ENCODE results near the gene NLRP1. TPM values are rescaled to one million over a fixed set of nuclear protein-coding genes. Genes with fewer than 3 reads are reported as not detected.

Gene NLRP1
- total RNA-seq, 1 donor from 2014 or later, result 22.2 TPM

GRCh38 chr17:5557485-5557884 is 26.8 kb downstream of the NLRP1 start:
- DNase-seq (ENCODE audit: low read depth, low spot score), result no peak

DNA sequence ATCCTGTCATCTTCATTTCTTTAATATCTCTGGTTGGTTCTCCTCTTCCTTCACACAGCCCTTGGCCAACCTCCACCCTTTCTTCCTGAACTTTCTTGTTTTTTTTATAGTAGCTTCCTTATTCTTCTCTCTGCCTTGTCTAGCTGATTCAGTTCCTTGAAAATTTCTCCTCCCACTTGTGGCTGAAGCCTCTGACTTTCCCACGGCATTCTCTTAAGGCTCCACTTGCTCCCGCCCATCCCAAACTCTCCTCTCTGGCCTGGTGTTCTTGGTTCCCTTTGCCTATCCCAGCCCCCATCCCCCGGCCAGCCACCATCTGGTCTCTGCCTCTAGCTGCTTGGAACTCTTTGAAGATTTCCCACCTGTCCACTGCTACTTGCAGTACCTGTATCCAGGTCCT is 29.1 kb downstream of the NLRP1 start:
- no peak for DNase-seq (ENCODE audit: low read depth, low spot score)

DNA sequence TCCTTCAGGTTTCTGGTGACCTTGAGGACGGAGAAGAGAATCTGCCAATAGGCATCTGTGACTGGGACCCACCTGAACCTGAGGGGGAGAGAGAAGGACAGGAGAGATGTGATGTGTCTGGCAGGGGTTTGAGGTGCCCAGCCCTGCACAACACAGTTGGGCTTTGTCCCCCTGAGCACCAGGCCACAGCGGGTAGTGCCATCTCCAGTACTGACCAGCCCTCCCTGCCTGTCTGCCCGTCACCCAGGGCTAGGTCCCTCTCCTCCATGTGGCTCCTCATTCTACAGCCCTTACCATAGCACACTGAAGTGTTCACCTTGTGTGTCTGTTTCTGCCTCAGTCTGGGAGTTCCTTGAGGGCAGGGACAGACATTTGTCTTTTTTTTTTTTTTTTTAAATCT is 30.8 kb downstream of the NLRP1 start:
- DNase-seq (ENCODE audit: low read depth, low spot score), result no peak

- DNase-seq (ENCODE audit: low read depth, low spot score), result no peak
Observed at GRCh38 chr17:5552841-5553240, 31.5 kb downstream of the NLRP1 start.

DNA sequence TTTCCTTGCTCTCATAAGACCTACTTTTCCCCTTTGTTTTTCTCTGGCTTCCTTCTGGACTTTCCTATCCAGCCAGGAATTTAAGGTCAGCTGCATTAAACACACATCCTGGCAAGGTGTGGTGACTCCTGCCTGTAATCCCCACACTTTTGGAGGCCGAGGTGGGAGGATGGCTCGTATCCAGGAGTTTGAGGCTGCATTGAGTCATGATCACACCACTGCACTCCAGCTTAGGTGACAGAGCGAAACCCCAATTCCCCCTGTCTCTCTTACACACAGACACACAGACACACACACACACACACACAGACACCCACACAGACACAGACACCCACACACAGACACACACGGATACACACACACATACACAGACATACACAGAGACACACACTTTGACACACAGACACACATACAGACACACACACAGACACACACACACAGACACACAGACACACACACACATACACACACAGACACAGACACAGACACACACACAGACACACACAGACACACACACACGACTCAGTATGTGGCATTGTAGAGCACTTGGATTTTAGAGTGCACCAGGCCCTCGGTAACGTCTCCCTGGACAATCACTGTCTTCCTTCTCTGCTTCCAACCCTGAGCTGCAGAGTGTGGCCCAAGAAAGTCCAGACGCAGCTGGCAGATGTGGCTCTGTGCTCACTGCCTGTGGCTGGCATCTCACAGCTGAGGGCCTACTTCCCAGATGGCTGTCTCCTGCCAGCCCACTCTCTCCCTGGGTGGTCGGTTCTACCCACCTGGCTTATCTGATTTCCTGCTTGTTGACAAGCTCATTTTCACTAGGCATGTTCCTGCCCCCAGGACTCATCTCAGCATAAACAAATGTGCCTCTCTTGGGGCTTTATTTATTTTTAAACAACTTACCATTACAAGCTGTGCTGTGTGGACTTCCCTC is 39.0 kb downstream of the NLRP1 start:
- no peak for DNase-seq (ENCODE audit: low read depth, low spot score)

DNA sequence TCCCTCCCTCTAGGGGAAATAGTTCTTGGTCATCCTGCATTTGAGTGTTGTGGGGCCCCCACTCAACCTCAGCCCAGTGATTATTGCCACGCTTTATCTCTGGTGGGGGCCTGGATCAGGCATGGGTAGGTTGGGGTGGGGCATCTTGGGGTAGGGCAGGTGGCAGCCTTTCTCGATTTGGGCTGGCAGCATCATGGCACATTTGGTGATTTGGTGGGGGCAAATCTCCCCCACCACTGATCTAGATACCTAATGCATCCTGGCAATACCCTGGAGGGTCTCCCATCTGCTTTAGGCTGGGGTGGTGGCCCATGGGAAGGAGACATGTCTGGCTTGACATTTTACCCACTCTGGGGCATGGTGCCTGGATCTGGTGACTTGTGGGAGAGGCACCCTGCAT is 40.2 kb downstream of the NLRP1 start:
- DNase-seq (ENCODE audit: low read depth, low spot score), result no peak

DNA sequence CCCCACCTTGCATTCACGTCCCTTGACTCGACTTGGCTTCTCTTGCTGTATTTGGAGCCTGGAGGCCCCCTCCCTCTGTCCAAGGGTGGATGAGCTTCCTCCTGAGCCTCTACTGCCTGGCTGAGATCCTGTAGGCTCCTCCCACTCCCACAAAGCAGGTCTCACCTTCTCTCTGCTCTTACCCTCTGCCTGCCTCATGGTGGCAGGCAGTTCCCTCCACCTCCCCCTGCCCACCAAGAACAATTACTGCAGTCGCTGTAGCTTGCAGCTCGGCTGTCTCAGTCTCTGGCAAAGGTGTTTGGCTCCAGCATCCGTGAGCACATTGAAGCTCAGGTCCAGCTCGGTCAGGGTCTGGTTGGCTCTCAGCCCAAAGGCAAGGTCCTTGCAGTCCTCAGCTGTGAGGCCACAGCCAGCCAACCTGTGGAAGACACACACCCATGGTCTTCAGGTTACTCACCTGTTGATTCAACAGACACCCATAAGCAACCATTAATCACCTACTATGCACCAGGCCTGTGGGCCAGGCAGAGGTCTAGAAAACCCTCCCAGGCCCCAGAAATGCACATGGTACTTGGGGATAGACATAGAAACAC is 42.6 kb downstream of the NLRP1 start:
- DNase-seq (ENCODE audit: low read depth, low spot score), result no peak

DNA sequence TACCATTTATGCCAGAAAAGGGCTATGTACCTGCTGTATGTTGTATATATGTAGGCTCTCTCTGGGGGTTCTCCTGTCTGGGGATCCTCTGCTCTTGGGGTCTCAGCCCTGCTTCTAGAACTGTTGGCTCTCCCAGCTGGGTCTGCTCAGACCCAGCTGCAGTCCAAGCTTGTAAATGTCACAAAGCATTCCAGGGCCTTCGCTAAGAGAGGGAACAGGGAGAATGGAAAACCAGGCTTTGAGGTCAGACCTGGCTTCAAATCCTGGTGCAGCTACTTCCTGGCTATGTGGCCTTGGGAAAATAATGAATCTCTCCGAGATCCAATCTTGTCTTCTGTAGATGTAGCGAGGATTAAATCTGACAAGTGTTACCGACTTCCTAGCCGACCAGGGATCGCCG is 44.0 kb downstream of the NLRP1 start:
- DNase-seq (ENCODE audit: low read depth, low spot score), result no peak

DNA sequence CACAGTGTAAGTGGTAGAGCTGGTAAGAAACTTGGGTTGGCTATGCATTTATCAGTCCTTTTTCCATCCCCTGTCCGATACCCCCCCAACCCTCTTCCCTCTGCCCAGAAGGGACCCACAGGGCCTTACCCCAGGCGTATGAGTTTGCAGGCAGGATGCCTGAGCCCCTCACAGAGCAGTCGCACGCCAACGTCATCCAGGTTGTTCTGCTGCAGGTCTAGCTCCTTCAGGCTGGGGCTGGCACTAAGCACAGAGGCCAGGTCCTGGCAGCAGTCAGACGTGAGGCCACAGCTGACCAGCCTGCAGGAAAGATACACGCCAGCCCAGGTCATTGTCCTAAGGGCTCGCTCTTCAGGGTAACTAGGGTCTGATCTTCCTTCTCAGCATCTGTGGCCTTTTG is 45.0 kb downstream of the NLRP1 start:
- no peak for DNase-seq (ENCODE audit: low read depth, low spot score)

- no peak for DNase-seq (ENCODE audit: low read depth, low spot score)
Observed at GRCh38 chr17:5536866-5537650, 47.3 kb downstream of the NLRP1 start.

DNA sequence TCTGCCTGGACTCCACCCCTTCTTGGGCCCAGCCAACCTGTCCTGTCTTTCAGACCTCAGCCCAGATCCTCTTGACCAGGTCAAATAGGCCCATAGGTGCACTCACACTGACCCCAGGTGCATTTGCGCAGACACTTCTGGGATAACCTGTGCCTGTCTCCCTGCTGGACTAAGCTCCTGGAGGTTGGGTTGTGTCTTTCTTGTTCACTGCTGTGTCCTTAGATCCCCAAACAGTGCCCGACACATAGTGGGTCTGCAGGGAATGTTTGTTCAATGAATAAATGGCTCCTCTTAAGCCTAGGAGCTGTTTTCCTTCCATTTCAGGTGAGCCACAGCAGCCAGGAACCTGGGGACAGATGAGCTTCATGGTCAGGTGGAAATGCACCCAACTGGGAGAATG is 48.9 kb downstream of the NLRP1 start:
- no peak for DNase-seq (ENCODE audit: low read depth, low spot score)

GRCh38 chr17:5533486-5534315 is 50.6 kb downstream of the NLRP1 start:
- no peak for DNase-seq (ENCODE audit: low read depth, low spot score)

GRCh38 chr17:5532581-5532980 is 51.7 kb downstream of the NLRP1 start:
- DNase-seq (ENCODE audit: low read depth, low spot score), result no peak

- DNase-seq (ENCODE audit: low read depth, low spot score), result no peak
Observed at GRCh38 chr17:5531085-5531418, 53.3 kb downstream of the NLRP1 start.

DNA sequence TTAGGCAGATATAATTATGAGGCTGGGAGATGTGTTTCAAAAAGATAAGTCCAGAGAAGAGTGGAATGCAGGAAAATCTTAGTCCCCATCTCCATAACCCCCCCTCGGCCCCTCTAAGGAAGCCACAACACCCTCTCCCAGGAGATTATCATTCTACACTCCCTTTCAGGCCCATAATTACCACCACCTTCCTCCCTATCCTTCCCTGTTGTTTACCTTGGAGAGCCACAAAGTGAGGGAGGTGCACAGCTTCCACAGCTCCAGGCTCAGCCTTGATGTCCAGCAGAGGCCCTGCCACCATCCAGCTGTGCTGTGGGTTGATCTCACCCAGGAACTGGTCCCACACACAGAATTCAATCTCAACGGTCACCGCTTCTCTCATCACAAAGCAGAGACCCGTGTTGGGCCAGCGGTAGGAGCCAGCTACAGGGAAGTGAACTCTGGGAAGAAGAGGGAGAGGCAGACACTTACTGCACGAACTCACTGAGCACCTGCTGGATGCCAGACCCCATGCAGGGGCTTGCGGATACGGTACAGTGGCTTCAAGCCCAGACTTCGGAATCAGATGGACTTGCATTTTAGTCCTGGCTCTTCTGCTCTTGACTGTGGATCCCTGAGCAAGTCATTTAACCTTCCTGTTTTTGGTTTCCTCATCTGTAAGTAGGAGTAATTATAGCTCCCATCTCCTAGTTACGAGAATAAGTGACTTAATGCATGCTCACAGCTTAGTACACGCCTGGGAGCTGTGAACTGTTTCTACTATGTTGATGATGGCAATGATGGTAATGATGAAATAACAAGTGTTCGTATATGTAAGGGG is 53.8 kb downstream of the NLRP1 start:
- no peak for DNase-seq (ENCODE audit: low read depth, low spot score)

- no peak for DNase-seq (ENCODE audit: low read depth, low spot score)
Observed at GRCh38 chr17:5527601-5528250, 56.6 kb downstream of the NLRP1 start.

- peak; percentile 93 for DNase-seq (ENCODE audit: low read depth, low spot score)
Observed at GRCh38 chr17:5526821-5527598, 57.3 kb downstream of the NLRP1 start.

DNA sequence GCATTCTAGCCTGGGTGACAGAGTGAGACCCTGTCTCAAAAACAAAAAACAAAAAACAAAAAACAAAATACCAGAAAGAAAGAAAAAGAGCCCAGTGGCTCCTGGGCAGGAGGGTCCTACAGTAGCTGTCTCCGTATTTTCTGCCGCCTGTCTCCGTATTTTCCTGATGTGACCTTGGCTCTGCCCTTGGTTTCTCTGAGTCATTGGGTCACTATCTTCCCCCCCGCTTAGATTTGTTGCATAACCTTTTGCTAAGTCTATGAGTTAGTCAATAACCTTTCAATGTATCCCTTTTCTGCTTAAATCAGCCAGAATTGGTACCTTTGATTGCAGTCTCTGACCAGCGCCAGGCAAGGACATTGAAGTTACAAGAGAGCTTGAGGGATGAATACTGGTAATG is 61.1 kb downstream of the NLRP1 start:
- DNase-seq (ENCODE audit: low read depth, low spot score), result no peak

GRCh38 chr17:5522476-5522875 is 61.8 kb downstream of the NLRP1 start:
- DNase-seq (ENCODE audit: low read depth, low spot score), result no peak
